Measurements from ENCODE around the gene RAPGEF2. TPM values are rescaled to one million over a fixed set of nuclear protein-coding genes. Genes with fewer than 3 reads are reported as not detected.

RAPGEF2 gene
- total and polyA plus RNA-seq, 2 donors (not counting 1 experiment from before 2014, with no cell fraction given), result 10.9 to 45.8 TPM

GRCh38 chr4:159383562-159383931, 280.7 kb downstream of the RAPGEF2 start:
- H3K27ac Mint-ChIP-seq, result no peak overlapping the region
- DNase-seq (no peak), ATAC-seq (ENCODE audit: low read depth) (no peak)
- Histone ChIP-seq H4K20me1 (ENCODE audit: control insufficient read depth, insufficient read depth, low read length, poor library complexity, severe bottlenecking) (no peaks in the 10 kb centered on the region), H3K4me1 (ENCODE audit: control insufficient read depth in 2 of 2, insufficient read depth in 2 of 2, low read length in 2 of 2) (no peaks in the 10 kb centered on the region), H3K36me3 (replicated peaks in 1 of 2; ENCODE audit: control extremely low read depth in 1 of 2, control insufficient read depth in 1 of 2, extremely low read depth in 1 of 2, insufficient read depth in 2 of 2, low read length in 1 of 2) (no peaks in the 10 kb centered on the region), H3K27ac (ENCODE audit: low read length in 2 of 2) (no peak overlapping the region), H3K9ac (ENCODE audit: low read length) (no peak overlapping the region), H3K27me3 (replicated peaks in 1 of 4; ENCODE audit: control extremely low read depth in 1 of 4, control insufficient read depth in 3 of 4, insufficient read depth in 4 of 4, low read length in 3 of 4) (peaks cover 0 to 3% (median 0%) of the 10 kb centered on the region in 4 experiments), H2AFZ (ENCODE audit: insufficient read depth, low read depth, low read length, poor library complexity, severe bottlenecking) (no peak overlapping the region), H3K79me2 (ENCODE audit: control insufficient read depth, insufficient read depth, low read length) (no peaks in the 10 kb centered on the region), H3K4me2 (replicated peaks; ENCODE audit: low read depth, low read length, poor library complexity, severe bottlenecking) (no peak overlapping the region), H3K9me3 (ENCODE audit: control extremely low read depth in 1 of 3, control insufficient read depth in 2 of 3, insufficient read depth in 1 of 3, low read length in 2 of 3) (no peaks in the 10 kb centered on the region), H3K4me3 (ENCODE audit: control extremely low read depth in 1 of 5, extremely low read depth in 1 of 5, insufficient read depth in 1 of 5, low read depth in 2 of 5, low read length in 4 of 5) (no peak overlapping the region)
- POLR2A ChIA-PET, result no interaction called here
- H3K4me1 Mint-ChIP-seq, result no peaks in the 10 kb centered on the region
- intact Hi-C loops (cut with micrococcal nuclease), result no loop called here
- CTCF ChIA-PET, result no interaction called here
- H3K27me3 Mint-ChIP-seq, result peaks cover 7% of the 10 kb centered on the region
- peaks cover 4% of the 10 kb centered on the region for H3K9me3 Mint-ChIP-seq (ENCODE audit: insufficient read depth)
- no peak overlapping the region for H3K4me3 Mint-ChIP-seq
- WGBS (ENCODE audit: insufficient coverage), result 83% methylated on average over 1 of the region's 3 CpGs
- TF ChIP-seq CTCF (IDR thresholded peaks at IDR 0.05), result no peak
- no peak for TF ChIP-seq EZH2 (IDR thresholded peaks at IDR 0.05; ENCODE audit: borderline replicate concordance, insufficient read depth, low read depth, low read length, poor library complexity, severe bottlenecking)

GRCh38 chr4:159384017-159384416, 281.1 kb downstream of the RAPGEF2 start:
- Histone ChIP-seq H3K27me3 (replicated peaks in 1 of 4; ENCODE audit: control extremely low read depth in 1 of 4, control insufficient read depth in 3 of 4, insufficient read depth in 4 of 4, low read length in 3 of 4) (peaks cover 0 to 4% (median 0%) of the 10 kb centered on the region in 4 experiments), H4K20me1 (ENCODE audit: control insufficient read depth, insufficient read depth, low read length, poor library complexity, severe bottlenecking) (no peaks in the 10 kb centered on the region), H3K9me3 (ENCODE audit: control extremely low read depth in 1 of 3, control insufficient read depth in 2 of 3, insufficient read depth in 1 of 3, low read length in 2 of 3) (no peaks in the 10 kb centered on the region), H3K4me2 (replicated peaks; ENCODE audit: low read depth, low read length, poor library complexity, severe bottlenecking) (no peak overlapping the region), H3K9ac (ENCODE audit: low read length) (no peak overlapping the region), H3K4me1 (ENCODE audit: control insufficient read depth in 2 of 2, insufficient read depth in 2 of 2, low read length in 2 of 2) (no peaks in the 10 kb centered on the region), H3K27ac (ENCODE audit: low read length in 2 of 2) (no peak overlapping the region), H3K79me2 (ENCODE audit: control insufficient read depth, insufficient read depth, low read length) (no peaks in the 10 kb centered on the region), H3K36me3 (replicated peaks in 1 of 2; ENCODE audit: control extremely low read depth in 1 of 2, control insufficient read depth in 1 of 2, extremely low read depth in 1 of 2, insufficient read depth in 2 of 2, low read length in 1 of 2) (no peaks in the 10 kb centered on the region), H3K4me3 (ENCODE audit: control extremely low read depth in 1 of 5, extremely low read depth in 1 of 5, insufficient read depth in 1 of 5, low read depth in 2 of 5, low read length in 4 of 5) (no peak overlapping the region), H2AFZ (ENCODE audit: insufficient read depth, low read depth, low read length, poor library complexity, severe bottlenecking) (no peak overlapping the region)
- DNase-seq (no peak), ATAC-seq (ENCODE audit: low read depth) (no peak)
- peaks cover 7% of the 10 kb centered on the region for H3K27me3 Mint-ChIP-seq
- intact Hi-C loops (cut with micrococcal nuclease), result no loop called here
- H3K27ac Mint-ChIP-seq, result no peak overlapping the region
- H3K4me1 Mint-ChIP-seq, result no peaks in the 10 kb centered on the region
- no peak overlapping the region for H3K4me3 Mint-ChIP-seq
- TF ChIP-seq EZH2 (IDR thresholded peaks at IDR 0.05; ENCODE audit: borderline replicate concordance, insufficient read depth, low read depth, low read length, poor library complexity, severe bottlenecking) (no peak), CTCF (IDR thresholded peaks at IDR 0.05) (no peak)
- ChIA-PET CTCF (no interaction called here), POLR2A (no interaction called here)
- peaks cover 4% of the 10 kb centered on the region for H3K9me3 Mint-ChIP-seq (ENCODE audit: insufficient read depth)

Measured in B cell (primary cell).